Stimulated activated CD8-positive, alpha-beta memory T cell treated with anti-CD3 and anti-CD28 coated beads, Interleukin-15, amount 100 ng/mL, for 48 hours (primary cell): Measurements from ENCODE around the gene PLEK2.
"Not testable (repeated sequence)": the region's sequence is repeated elsewhere in the genome, so short reads cannot be mapped to it uniquely, and the experiment has no call there.

Experiments used
- DNase-seq, 2 donors: peaks; one replicate each; pipeline ENCODE4 v3.0.0-alpha.2; 2020; ENCODE audit warnings: low read depth in 2 of 2

The PLEK2 gene

DNA sequence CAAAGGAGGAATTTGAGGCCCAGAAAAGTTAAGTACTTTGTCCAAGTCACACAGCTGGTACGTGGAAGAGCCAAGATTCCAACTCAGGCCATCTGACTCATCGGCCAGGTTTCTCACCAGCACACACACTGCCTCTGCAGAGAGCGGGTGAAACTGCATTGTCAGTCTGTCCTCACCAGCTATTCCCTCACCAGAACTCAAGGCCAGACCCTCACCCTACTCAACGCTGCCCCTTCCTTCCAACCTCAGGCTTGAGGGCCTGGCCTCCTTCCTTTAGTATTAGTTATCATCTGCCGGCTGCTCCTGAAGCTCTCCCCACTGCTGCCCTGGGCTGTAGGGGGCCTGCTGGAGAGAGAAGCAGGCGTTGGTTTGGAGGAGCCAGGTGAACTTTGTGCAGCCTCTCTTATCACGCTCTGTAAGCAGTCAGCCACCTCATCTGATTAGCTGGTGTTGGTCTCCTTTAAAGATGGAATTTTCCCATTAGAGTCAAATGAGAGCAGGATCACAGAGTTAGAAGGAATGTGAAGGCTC, 16.6 kb upstream of the PLEK2 start:
- no peak for DNase-seq

DNA sequence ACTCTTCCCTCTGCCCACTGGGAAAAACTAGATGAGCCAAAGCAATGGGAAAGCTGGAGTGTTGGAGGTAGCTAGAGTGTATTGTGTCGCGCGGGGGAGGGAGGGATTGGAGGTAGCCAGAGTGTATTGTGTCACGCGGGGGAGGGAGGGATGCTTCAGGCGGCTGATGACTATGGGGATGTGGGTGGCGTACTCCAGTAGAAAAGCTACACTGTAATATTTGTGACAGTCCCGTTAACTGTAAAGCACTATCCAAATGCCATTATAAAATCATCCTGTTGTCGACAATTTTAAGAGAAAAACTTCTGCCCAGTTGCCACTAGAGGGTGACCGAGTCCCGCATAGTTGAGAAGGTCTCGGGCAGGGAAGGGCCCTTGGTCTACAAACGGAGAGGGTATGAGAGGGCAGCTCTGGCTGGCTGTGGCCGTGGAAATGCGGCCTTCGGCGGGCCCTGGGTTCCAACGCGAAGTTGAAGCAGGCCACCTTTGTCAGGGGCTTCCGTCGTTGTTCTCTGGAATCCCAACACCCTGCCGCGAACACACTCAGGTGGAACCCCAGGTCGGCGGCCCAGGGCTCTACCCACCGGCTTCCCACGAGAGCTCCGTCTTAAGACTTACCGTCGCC, 15.1 kb upstream of the PLEK2 start:
- peak; percentile 47 to 54 for DNase-seq

DNA sequence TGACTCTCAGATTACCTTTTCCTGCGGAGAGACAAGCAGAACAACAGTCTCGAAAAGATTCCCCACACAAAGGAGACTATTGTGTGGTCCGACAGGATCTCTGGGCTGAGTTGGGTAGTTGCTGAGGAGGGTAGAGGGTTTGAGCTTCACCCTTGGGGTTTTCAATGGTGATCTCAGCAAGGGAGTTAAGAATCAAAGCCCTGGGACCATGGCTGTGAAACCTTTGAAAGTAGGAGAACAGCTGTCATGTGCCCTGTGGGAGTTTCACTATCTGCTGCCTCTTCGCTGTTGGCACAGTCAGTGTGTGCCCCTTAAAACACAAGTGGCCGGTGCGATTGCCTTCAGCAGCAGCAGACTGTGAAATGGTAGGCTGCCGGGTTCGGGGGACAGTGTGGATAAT, 14.2 kb upstream of the PLEK2 start:
- DNase-seq = no peak

DNA sequence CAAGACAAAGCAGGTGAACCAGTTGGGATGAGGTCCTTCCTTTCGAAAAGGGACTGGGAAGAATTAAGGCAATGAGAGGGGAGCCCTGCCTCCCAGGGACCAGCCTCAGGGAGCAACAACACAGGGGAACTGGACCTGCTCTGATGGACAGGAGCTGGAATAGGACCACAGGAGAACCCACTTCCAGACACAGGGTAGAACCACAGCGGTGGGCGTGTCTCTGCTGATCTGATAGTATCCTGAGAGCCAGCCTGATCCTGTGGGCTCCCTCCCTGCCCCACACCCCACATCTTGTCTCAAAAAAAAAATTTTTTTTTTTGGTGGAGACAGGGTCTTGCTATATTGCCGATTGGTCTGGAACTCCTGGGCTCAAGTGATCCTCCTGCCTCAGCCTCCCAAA, 13.6 kb upstream of the PLEK2 start:
- no peak for DNase-seq

DNA sequence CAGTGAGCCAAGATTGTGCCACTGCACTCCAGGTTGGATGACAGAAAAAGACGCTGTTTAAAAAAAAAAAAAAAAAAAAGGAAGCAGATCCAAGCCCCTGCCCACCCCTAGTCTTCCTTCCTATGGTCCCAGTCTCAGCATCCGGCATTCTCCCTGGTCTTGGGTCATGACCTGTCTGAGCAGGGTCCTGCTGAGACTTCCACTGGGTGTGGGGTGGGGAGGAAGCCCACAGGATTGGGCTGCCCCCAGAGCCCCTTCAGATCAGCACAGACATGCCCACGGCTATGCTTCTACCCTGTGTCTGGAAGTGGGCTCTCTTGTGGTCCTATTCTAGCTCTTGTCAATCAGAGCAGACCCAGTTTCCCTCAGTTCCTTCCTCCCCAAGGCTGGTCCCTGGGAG, 12.6 kb upstream of the PLEK2 start:
- DNase-seq = no peak

DNA sequence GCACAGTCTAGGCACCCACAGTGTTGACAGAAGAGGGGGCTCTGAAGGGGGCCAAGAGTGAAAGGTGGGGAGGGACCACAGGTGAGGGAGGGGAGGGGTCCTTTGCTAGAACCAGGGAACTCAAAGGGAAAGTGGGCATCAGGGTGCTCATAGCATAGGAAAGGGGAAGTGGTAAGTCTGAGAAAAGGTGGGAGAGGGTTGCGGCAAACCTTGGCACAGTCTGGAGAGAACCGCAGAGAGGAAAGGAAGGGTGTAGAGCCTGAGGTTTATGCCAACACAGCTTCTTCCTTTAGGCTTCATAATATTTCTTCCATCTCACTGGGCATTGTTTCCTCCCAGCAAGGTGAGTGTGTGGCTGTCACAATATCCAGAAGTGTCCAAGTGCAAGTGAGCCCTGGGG, 11.5 kb upstream of the PLEK2 start:
- DNase-seq = no peak

DNA sequence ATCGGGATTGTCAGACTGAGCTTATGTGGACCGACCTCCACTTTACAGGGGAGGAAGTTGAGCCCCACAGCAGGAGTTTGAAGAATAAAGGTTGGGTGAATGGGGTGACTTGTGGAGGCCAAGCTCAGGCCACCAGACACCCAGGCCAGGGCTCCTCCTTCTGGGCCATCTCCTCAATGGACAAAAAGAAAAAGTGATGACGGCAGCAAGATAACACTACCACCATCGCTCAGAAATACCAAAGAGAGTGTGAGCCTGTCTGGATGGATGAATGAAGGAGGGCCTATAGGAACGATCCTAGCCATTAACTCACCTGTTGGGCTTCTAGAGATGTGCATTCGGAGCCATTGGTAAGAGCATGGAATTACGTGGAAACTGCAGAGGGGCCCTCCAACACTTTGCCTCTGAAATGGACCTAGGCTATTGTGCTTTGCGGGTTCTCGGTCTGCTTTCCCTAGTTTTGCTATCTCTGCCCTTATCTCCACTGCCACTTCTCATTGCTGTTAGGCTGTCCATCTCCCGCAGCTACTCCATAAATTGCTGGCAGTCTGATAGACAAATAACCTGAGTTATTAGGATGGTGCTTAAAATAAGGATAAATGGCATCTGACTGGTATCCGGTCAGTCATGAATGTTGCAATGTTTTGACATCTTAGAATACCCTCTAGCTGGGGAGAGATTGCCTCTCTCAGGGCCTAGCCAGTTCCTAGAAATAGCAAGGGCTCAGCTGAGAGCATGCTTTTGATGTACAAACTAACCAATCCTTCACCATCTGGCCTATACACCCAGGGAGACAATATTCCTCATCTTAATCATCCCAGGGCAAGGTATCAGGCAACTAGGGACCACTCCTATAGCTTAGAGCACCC, 9.6 kb upstream of the PLEK2 start:
- no peak for DNase-seq

DNA sequence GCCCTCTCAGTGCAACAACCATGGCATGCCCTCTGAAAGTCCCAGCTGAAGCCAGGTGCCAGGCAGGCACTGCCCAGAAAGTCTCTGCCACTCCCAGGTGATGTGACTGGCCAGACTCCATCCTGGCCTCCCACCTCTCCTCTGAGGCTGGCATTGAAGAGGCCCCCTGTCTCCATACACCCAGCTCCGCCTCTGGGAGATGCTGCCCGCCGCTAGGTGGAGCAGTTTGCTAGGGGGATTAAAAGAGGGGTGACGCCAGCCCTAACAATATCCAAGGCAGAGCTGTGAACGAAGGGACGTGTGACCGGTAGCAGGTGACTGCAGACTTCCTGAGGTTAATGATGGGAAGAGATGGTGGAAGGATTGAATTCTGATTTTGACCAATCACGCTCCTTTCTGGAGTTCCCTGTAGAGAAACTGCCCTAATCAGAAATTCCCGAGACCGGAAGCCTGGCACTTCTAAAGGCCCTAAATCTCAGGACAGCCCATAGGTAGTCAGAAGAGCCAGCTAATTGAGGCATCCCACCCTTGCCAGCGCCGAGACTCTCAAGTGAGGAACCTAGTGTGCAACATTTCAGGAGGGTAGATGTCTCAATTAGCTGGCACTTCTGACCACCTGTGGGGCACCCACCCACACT, 8.3 kb upstream of the PLEK2 start:
- peak in 1 of 2 donors; percentile 19 for DNase-seq

DNA sequence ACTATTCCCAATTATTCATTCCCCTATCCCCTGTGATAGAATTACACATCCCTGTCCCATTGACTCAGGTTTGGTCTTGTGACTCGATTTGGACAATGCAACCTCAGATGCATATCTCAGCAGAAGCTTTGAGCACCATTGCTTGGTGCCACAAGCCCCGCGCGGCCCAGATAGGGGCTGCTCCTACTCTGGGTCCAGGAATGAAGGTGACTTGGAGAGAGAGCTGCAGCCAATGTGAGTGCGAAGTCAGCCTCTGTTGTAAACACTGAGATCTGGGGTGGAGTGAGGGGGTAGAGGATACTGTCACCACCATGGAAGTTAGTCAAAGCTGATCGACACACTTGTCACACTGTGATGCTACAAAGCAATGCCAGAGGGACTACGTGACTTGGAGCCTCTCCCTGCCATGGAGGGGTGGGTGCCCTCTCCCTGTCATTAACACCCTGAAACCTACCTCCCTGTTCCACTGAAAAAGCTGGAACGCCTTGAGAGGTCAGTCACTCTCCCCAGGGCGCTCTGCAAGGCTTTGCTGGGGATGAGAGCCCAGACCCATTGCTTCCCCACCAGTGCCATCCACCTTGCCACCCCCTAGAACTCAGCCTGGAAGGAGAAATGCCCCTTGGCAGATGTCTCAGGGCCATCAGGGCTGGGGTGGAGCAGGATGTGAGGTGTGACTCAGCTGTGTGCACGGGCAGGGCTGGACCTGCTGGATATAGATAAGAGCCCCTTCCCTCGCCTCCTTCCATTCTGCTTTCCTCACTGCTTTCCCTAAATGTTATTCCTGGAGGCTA, 6.6 kb upstream of the PLEK2 start:
- DNase-seq = no peak

DNA sequence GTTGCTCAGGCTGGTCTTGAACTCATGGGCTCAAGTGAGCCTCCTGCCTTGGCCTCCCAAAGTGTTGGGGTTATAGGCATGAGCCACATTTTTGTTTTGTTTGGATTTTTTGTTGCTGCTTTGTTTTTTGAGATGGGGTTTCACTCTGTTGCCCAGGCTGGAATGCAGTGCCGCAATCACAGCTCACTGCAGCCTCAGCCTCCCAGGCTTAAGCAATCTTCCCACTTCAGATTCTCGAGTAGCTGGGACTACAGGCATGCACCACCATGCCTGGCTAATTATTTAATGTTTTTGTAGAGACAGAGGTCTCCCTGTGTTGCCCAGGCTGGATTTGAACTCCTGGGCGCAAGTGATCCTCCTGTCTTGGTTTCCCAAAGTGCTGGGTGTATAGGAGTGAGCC, 5.7 kb upstream of the PLEK2 start:
- DNase-seq = no peak

DNA sequence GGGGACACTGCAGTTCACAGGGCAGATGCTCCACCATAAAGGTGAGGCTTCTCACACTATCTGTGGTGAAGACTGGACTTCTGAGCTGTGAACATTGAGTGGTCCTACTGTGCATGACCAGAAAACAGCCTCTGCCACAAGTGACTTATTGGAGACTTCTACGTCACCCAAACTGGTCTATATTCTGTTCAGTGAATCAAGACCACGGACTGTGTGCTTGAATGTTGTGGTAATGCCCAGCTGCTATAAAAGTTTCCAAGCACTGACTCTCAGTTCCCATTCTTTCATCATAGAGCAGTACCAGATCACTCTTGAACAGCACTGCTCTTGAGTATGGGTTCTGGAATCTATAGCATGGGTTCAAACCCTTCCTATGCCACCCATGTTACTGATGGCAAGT, 4.8 kb upstream of the PLEK2 start:
- no peak for DNase-seq

DNA sequence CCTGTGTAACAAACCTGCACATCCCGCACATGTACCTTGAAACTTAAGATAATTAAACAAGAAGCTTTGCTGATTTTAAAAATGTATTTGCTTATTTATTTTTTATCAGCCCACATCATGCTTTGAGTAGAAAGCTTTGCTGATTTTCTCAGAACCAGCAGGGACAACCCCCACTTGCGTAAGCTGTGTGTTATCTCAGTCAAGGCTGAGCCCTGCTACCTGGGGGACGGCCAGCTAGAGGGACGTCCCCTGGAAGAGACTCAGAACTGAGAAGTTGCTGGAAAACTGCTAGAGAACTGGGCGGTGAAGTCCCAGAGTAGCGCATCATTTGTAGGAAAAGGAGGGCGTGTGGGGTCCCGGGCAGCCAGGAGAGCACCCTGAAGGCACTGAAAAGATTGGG, 4.1 kb upstream of the PLEK2 start:
- no peak for DNase-seq

DNA sequence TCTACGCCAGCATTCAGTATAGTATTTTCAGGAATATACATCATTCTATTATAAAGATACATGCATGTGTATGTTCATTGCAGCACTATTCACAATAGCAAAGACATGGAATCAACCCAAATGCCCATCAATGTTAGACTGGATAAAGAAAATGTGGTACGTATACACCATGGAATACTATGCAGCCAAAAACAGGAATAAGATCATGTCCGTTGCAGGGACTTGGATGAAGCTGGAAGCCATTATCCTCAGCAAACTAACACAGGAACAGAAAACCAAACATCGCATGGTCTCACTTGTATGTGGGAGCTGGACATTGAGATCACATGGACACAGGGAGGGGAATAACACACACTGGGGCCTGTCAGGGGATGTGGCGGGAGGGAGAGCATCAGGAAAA, 3.6 kb upstream of the PLEK2 start:
- not testable (repeated sequence) for DNase-seq

DNA sequence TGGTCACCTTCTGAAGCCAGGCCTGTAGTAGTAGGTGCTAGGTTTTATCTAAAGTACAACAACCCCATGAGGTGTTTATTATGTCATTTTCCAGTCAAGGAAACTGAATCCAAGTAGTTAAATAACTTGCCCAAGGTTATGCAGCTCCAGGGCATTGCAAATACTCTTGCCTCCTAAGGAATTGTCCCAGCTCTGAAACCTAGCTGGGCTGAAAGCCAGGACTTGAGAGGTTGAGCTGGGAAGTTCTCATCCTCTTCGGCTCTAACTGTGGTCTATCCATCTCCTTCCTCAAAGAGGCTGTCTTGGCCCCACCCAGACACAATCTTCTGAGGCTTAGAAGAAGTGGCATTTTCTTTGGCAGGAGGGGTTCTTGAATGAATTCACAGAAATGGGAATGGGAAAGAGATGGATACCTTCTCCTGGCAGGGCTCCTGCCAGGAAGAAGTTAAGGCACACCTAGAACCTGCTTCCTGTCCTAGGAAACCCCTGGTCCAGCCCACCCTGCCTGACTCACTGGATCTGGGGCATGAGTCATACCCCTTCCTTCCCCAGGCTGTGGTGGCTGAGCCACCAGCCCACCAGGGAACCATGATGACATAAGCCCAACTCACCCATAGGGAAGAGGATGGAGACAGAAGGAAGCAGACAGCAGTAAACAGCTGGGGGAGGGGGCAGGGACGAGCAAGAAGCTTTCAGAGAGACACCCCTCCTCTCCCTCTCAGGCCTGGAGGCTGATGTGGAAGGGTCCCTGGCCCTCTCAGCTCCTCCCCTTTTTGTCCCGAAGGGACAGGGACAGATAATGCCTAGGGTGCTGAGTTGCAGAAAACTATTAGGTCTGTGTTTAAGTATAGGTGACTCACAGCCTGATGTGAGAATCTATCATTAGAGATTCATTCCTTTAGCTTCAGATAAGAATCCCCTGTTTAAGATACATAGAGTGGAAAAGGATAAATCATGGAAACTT, 2.1 kb upstream of the PLEK2 start:
- DNase-seq = peak; percentile 44 to 48

DNA sequence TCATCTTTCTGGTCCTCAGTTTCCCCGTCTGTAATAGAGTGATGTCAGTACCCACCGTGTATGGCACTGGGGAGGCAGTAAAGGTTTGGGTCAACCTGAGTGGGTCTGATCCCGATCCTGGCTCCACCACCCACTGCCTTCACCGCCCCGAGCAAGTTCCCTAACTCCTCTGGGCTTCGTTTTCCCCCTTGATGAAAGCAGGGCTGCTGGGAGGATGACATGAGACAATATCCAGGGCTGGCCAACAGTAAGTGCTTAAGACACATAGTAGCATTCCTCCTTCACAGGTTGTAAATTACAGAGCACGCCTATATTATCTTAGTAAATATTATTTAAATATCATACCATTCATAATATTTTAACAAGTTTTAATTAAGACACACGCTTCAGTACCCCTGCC, 595 bp downstream of the PLEK2 start:
- no peak for DNase-seq

DNA sequence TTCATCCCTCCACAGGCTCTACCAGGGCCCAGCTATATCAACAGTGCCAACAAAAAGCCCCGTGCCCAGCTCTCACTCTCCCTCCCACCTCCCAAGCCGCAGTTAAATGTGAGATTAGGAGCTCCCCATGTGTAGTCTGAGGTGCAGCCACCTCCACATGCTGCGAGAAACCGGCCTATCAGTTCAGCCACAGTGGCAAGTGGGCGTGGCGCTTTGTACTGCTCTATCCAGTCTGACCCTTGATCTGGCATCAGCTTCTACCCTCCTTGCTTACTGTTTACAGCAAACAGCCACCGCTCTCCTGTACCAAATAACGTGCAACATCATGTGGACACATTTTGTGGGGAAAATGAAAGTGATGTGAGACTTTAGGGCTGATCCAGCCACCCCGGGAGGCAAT, 1.7 kb downstream of the PLEK2 start:
- no peak for DNase-seq

DNA sequence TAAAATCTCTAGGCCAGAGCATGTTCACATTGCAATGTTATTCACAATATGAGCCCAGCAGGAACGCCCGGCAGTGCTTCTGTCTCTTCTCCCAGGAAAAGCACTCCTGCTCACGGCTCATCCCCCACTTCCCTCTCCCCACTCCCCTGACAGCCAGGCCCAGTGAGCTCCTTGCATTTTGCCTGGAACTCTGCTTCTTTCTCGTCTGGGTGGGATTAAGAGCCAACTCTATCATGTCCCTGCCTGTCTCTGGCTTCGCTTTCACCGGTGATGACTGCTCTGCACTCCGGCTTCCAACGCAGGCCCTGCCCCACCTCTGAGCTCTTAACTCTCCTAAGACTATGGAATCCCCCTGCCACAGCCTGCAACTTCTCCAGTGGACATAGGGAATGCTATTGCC, 2.5 kb downstream of the PLEK2 start:
- no peak for DNase-seq

DNA sequence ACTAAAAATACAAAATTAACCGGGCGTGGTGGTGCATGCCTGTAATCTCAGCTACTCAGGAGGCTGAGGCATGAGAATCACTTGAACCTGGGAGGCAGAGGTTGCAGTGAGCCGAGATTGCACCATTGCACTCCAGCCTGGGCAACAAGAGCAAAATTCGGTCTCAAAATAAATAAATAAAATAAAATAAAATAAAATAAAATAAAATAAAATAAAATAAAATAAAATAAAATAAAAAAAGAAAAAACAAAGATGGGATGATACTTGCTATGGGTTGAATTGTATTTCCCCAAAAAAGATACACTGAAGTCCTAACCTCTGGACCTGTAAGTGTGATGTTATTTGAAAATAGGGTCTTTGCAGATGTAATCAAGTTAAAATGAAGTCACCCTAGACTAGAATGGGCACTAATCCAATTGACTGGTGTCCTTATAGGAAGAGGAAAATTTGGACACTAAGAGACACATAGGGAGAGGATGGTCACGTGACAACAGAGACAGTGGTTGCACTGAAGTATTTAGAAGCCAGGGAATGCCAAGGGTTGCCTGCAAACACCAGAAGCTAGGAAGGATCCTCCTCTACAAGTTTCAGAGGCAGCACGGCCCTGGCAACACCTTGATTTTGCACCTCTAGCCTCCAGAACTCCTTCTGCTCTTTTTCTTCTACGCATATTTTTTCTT, 3.7 kb downstream of the PLEK2 start:
- DNase-seq = not testable (repeated sequence)

DNA sequence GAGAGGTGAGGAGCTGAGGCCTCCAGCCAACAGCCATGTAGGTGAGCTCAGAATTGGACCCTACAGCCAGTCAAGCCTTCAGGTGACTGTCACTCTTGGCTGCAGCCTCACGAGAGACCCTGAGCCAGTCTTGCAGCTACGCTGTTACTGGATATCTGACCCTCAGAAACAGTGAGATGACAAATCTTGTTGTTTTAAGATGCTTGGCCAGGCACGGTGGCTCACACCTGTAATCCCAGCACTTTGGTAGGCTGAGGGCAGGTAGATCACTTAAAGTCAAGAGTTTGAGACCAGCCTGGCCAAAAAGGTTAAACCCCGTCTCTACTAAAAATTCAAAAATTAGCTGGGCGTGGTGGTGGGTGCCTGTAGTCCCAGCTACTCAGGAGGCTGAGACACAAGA, 6.2 kb downstream of the PLEK2 start:
- no peak for DNase-seq

DNA sequence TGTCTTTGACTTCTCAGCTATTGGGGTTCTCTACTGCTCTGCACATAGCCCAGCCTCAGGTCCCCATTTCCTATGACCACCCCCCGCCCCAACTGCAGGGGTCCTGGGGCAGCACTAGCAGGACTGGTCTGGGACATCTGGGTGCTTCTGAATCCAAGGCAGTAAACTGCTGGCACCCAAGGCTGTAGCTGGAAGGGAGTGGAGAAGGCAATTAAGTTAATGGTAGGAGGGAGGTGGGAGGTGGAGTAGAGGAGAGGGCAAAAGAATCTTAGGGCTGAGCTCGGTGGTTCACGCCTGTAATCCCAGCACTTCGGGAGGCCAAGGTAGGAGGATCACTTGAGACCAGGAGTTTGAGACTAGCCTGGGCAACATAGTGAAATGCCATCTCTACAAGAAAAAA, 11.5 kb downstream of the PLEK2 start:
- DNase-seq = no peak
